ENCODE measurements around the gene MCCD1.
"Not testable (repeated sequence)": the region's sequence is repeated elsewhere in the genome, so short reads cannot be mapped to it uniquely, and the experiment has no call there.

MCCD1 gene

DNA sequence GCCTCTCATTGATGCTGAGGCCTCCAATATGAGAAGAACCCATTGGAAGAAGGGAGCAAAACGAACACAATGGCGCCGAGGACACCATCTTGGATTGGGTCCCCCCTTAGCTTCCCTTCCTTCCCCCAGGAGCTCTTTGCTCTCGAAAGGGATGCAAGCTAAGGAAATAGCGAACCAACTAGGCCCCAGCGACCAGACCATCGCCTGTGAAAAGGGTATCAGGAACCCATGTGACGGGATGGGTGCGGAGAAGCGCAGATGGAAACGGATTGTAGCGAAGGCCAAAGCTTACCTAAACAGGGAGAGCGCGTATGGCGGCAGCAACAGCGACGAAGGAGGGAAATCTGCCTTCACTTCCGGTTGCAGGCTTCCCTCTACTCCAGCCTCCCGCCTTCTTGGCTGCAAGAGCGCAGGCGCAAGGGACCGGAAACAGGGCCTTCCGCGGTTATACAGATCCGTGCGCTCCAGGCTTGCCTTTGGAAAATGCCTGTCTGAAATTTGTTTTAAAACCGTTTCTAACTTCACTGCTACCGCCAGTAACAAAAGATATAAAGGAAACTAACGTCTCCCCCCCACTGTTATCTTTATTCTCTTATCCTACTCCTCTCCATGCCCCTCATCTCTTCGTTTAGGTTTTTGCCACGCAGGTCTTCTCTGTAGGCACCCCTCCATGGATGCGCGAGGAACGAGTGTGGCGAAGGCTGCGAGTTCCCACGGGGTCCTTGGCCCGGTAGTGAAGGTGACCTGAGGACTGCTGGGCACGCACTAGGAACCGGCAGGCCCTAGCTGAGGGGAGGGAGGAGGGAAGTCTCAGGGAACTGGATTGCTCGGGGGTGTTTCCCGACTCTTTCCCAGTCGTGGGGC lies 13.1 kb downstream of the MCCD1 start, which contains the start of gene DDX39B:
Gene DDX39B, minus strand, starts transcription at position 346 of the 864 bp plus-strand sequence. CDS start 1,471 bp downstream, outside the sequence.
- FAIRE-seq = peak; percentile 56
- DNase-seq (ENCODE audit: low spot score) = peak; percentile 90

DNA sequence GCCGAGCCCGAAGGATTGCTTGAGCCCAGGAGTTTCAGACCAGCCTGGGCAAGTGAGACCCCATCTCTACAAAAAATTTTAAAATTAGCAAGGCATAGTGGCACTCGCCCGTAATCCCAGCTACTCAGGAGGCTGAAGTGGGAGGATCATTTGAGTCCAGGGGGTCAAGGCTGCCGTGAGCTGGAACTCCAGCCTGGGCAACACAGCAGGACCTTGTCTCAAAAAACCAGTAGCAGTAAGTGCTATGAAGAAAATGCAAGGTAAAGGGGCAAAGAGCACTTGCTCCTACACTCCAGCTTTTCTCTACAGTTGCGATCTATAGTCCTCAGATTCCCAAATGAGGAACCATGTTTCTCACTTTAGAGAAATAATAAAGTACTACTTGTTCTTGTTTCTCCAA lies 14.9 kb downstream of the MCCD1 start:
- DNase-seq (ENCODE audit: low spot score) (no peak), FAIRE-seq (no peak)

DNA sequence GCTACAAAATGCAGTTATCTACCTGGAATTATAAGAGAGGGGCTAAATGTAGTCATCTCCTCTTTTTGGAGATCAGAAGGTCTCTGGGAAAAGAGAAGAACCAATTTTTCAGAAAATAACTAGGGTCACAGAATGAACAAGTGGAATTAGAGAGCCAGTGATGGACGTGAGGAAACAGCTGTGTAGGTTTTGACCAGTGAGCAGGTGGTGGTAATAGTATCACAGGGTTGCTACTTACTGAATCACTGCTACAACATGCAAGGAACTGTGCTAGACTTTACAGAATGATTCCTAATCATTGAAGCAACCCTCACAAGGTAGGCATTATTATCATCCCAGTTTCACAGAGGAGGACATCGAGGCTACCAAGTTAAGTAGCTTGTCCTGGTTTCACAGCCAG lies 15.9 kb downstream of the MCCD1 start:
- FAIRE-seq (no peak), DNase-seq (ENCODE audit: low spot score) (no peak)

DNA sequence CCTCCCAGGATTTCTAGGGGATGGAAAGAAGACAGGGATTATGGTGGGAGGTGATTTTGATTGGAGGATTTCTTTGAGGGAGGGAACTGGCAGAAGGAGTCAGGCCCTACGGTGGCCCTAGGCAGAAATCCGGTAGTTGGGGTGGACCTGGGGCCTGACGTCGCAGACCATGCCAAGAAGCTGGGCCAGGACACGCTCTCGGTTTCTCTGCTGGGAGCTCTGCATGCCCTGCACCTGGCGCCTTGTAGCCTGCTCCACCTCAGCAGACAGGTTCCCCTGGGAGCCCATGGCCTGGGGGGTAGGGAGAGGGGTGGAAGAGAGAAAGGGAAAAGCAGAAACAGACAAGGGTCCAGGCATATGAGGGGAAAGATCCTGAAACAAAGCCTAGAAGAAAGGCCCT lies 16.5 kb downstream of the MCCD1 start:
- no peak for DNase-seq (ENCODE audit: low spot score)
- FAIRE-seq = no peak

DNA sequence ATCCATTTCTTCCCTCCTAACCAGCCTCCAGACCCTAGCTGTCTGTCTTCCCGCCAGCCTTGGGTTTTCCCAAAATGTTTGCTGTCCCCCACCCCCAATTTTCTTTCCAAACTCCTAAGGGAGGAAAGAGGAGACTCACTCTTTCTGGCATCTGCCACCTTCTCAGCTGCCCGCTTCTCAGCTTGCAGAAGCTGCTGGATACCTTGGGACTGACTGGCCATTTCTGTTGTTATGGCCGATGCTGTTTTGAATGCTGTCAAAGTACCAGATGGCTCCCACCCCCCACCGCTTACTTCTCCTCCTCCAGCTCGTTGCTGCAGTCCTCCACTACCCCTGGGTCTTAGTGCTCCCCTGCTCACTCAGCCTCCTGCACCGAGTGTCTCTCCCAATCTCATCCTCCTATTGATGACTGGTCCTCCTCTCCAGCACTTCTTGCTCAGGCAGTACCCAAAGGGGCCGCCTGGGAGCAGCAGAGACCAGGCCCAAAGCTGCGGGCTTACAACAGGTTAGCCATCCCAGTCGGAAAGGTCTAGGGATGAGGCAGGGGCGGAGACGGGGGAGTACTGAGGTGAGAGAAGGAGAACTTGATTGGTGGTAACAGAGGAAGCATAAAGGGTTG lies 17.7 kb downstream of the MCCD1 start, which contains the start of gene ATP6V1G2:
Gene ATP6V1G2, minus strand, starts transcription at position 270 of the 619 bp plus-strand sequence. Its CDS starts 49 bp downstream, at position 221.
- DNase-seq (ENCODE audit: low spot score) (peak; percentile 76), FAIRE-seq (no peak)

DNA sequence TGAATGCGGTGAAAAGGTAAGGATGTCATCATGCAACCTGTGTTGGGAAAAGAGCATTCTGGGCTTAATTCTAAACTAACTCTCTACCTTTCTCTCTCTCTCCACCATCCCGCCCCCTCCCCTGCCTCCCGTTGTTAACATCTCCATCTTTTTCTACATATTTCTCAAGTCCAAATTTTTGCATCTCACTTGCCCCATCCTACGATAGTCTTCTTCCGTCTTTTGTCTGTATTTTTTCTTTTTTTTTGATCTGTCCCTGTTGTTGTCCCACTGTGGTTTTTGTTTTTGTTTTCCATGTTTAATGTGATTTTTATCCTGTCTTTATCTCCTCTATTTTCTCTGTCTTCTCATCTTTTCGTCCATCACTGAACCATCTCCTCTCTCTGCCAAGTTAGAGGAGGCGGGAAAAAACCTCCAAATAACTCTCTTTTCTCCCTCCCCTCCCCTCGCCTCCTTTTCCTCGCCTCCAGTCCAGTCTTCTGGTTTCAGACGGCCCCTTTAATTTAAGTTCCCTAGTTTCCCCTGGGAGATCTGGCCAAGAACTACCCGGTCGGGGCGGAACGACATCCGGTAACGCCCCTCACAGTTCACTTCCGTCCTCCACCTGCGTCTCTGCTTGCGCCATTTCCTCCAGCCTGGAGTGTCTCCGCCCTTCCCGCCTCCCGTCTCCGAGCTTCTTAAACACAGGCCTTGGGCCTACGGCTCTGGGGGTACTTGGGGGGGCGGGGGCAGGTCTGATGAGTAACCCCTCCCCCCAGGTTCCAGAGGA lies 18.4 kb downstream of the MCCD1 start, which contains the start of gene NFKBIL1:
Gene NFKBIL1, plus strand, starts transcription at position 651 of the 769 bp plus-strand sequence. Its CDS starts 87 bp downstream, at position 738.
- FAIRE-seq (peak; percentile 29), DNase-seq (ENCODE audit: low spot score) (peak; percentile 89)

DNA sequence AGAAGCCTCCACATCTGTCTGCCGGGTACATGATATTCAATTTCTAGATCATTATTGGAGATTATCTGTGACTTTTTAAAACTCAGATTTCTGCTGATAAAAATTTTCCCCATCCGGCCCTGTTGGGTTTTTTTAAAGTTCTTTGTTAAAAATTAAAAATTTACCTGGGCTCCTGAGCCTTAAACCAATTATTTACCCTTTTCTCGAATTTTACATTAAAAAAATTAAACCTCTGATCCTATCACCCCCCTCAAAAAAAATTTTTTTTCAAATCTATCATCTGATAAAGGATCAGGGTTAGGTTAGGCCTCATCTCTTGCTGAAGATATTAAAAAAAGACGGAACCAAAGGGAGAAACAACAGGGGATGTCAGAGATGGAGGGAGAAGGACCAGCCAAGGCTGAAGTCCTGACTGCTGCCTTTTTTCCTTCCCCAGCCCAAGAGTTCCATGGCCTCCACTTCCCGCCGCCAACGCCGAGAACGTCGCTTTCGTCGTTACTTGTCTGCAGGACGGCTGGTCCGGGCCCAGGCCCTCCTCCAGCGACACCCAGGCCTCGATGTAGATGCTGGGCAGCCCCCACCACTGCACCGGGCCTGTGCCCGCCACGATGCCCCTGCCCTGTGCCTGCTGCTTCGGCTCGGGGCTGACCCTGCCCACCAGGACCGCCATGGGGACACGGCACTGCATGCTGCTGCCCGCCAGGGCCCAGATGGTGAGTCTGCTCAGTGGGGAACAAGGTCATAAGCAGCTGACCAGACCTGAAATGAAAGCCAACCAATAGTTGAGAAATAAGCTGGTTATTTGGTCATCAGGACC lies 19.2 kb downstream of the MCCD1 start:
- no peak for DNase-seq (ENCODE audit: low spot score)
- no peak for FAIRE-seq

DNA sequence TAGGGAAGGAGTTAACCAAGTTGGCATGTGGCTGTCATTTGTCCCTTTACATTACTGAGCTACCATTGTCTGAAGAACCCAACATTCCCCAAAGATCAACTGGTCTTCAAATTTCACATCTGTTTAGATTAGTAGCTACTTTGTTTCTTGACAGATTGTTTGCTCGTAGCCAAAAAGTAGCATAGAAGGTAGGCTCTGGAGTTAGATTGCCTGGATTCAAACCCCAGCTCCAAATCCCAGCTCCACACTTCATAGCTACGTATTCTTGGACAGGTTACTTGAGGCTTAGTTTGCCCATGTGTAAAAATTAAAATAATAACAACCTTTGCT lies 19.7 kb downstream of the MCCD1 start:
- DNase-seq (ENCODE audit: low spot score) = no peak
- no peak for FAIRE-seq

DNA sequence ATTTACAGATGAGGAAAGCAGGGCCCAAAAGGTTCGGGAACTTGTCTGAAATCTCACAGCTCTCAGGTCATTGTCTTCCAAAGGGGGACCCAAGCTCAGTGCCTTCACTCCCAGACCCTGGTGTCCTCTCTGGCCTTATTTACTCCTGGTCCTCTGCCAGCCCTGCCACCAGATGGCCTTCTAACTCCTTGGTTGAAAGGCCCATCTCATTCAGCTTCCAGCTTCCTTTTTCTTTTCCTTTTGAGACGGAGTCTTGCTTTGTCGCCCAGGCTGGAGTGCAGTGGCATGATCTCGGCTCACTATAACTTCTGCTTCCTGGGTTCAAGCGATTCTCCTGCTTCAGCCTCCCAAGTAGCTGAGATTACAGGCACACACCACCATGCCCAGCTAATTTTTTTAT lies 22.6 kb downstream of the MCCD1 start:
- FAIRE-seq = not testable (repeated sequence)
- DNase-seq (ENCODE audit: low spot score) = peak; percentile 28

DNA sequence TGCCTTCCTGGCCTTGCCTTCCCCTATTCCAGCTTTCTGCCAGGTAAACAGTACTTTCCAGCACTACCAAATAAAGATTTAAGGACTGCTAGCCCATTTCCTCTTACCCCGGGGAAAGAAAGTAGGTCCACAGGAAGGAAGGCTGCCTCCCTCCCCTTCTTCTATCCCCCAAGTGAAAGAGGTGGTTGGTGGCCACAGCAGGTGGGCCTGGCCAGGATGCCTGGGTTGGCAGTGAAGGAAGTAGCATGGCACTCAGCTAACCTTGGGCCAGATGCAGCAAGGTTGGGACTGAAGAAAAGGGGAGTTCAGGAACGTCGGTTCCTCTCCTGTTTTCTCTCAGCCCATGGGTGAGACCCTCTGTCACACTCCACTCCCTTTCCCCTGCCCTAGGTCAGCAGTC lies 27.5 kb downstream of the MCCD1 start:
- FAIRE-seq = no peak
- DNase-seq (ENCODE audit: low spot score) = no peak

DNA sequence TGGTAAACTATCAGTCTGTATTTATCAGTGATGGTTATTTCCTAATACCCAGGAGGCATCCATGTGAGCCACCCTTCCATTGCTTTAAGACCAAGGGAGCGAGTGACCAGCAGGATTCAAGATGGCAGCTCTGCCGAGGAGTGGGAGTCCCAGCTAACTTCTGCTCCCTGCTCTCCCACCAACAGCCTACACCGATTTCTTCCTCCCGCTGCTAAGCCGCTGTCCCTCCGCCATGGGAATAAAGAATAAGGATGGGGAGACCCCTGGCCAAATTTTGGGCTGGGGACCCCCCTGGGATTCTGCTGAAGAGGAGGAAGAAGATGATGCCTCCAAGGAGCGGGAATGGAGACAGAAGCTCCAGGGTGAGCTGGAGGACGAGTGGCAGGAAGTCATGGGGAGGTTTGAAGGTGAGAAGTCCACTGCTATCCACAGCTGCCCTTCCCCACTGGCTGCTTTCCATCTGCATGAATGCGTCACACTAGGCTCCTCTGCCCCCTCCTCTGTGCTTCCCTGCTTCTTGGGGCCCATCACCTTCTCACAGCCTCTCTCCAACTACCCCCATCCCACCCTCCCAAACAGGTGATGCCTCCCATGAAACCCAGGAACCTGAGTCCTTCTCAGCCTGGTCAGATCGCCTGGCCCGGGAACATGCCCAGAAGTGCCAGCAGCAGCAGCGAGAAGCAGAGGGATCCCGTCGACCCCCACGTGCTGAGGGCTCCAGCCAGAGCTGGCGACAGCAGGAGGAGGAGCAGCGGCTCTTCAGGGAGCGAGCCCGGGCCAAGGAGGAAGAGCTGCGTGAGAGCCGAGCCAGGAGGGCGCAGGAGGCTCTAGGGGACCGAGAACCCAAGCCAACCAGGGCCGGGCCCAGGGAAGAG lies 28.9 kb downstream of the MCCD1 start:
- DNase-seq (ENCODE audit: low spot score) (no peak), FAIRE-seq (no peak)

DNA sequence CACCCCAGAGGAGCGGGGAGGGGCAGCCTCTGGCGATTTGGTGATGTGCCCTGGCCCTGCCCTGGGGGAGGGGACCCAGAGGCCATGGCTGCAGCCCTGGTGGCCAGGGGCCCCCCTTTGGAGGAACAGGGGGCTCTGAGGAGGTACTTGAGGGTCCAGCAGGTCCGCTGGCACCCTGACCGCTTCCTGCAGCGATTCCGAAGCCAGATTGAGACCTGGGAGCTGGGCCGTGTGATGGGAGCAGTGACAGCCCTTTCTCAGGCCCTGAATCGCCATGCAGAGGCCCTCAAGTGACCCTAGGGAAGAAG lies 29.5 kb downstream of the MCCD1 start:
- no peak for DNase-seq (ENCODE audit: low spot score)
- FAIRE-seq = no peak

DNA sequence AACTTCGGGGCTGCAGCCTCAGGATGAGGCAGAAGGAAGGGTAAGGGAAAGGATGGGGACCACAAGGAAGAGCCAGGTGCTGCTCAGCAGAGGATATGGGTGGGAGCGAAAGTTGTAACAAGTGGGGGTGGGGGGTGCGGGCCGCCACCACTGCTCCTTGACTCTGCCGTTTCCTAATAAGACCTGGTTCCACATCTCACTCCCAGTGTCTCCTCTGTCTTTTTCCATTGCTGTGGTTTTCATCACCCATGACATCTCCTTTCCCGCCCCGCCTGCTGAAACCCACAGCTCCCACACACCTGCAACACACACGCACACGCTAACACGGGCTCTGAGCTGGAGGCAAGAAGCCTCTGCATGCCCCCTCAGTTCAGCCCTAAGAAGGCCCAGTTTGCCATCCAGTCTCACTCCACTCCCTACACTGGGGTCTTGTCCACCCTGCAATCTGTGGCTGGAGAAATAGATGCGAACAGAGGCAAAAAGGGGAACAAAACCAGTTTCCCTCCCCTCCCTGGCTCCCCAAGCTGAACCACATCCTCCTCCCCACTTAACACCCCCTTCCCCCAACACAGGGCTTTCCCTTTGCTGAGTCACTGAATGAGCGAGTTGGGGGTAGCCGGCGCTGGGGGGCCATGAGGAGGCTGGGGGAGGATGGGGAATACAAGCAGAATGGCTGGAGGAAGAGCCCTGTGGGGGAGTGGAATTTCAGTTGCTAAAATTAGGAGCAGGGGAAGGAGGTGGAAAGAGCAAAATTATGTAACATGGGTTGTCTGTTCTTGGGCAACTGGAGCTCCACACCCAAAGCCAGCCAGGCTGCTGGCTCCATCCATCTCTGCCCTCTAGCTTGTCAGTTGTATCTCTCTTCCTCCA lies 30.1 kb downstream of the MCCD1 start:
- no peak for FAIRE-seq

DNA sequence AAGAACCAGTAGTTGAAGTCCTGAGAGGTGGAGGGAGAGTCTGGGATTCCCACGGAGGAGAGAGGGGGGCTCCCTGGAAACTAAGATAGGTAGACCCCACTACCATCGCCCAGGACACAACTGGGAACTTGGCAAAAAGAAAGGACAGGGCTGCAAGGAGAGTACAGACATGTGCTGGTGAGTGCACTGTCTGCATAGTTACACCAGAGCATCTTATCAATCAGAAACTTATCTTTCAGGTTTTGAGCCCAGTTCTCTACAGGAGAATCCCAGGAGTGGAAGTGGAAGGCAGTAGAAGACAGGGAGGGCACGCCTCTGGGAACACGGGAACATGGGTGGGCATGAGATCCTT lies 30.8 kb downstream of the MCCD1 start:
- FAIRE-seq (no peak), DNase-seq (ENCODE audit: low spot score) (no peak)

More for the DNA sequence above, 30.1 kb downstream of the MCCD1 start:
- DNase-seq (ENCODE audit: low spot score) = no peak

DNA sequence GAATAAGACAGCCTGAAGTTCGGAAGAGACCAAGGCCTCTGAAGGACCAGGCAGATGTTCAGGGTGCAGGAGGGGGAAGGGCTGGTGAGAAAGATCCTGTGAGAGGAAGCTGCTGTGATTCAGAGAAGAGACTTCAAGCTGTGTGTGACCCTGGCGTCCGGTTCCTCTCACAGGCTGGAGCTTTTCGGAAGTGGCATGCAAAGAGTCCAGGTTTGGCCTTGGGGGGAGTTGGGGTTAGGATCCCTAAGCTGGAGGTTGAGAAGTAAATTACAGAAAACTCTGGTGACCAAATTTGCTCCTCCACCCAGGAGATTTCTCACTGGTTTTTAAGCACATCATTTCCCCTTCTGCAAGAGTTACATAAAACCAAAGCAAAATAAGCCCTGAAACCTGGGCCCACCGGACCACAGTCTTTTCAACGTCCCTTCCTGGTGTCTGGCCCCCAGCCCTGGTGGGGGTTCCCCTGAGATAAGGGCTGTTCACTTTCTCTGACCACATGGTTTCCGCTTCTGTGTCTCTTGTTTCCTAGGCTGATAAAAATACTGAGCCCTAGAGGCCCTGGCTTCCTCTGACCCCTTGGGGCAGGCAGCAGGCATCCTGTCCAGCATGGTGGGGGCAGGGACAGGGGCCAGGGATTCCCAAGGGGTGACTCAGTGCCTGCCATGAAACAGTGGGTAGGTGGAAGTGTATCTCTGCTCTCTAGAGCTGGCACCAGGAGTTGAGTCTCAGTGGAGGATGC lies 31.4 kb downstream of the MCCD1 start:
- DNase-seq (ENCODE audit: low spot score) = peak; percentile 88
- peak; percentile 75 for FAIRE-seq

DNA sequence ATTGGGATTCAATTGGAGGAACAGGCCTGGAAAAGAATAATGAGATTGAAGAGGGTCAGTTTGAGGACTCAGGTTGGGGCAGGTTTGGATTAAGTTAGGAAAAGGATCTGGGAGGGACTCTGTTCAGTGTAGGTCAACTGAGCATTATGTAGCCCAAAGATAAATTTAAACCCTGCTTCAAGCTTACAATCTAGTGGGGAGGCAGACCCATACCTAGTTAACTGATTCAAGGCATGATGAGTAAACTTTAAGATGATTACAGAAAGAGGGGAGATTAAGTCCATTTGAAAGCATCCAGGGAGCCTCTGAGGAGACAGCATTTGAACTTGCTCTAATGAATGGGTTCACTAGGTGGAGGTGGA lies 31.9 kb downstream of the MCCD1 start:
- FAIRE-seq = no peak

DNA sequence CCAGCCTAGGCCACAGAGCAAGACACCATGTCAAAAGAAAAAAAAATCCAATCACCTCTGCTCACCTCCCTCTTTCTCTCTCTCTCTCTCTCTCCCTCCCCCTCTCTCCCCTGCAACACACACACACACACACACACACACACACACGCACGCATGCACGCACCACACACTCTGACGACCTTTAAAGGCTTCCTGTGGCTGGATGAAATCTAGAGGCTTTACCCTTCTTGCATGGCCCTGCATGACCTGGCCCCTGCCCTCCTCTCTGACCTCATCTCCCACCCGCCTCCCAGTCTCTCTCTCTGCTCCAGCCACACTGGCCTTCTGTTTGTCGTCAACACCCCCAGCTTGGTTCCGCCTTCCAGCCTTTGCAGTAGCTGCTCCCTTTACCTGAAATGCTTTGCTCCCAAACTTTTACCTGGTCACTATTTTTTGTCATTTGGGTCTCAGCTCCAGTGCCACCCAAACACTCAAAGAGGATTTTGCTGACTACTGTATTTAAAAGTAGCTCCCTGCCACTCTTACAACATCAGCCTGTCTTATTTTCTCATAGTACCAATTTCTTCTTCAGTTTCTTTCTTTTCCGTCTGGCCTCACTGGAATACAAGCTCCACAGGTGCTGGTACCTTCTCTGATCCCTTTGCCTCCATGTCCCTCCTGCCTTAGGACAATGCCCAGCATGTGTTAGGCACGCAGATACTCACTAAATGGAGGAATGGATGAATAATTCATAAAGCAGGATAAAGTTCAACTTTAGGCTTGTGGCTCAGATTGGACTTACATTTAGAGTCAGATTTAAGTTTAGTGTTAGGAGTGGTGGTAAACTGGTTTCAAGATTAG lies 39.0 kb downstream of the MCCD1 start:
- FAIRE-seq = no peak
- DNase-seq (ENCODE audit: low spot score) = no peak

More for the DNA sequence above, 31.9 kb downstream of the MCCD1 start:
- DNase-seq (ENCODE audit: low spot score) = no peak

DNA sequence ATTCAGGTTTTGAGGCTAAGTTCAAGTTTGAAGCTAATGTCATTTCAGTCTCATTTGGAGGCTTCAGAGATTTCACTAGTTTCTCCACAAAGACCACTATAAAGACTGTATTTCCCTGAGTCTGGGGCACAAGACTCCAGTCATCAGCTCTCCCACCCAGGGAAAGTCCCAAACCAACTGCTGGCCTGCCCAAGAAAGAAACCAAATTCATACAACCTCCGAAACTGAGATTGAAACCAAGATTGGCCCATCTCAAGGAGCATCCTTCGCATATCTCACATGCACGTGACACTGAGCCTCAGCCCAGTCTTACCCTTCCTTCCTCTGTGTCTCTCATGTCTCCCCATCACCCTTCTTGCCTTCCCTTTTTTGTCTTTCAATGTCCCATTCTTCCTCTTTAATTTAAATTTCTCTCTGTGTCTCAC lies 39.8 kb downstream of the MCCD1 start:
- DNase-seq (ENCODE audit: low spot score) (no peak), FAIRE-seq (no peak)
